Prostate gland (tissue), 1 donor: Measurements from ENCODE around the gene GPRIN3.

Experiments used
- POLR2A ChIP-seq: fragments of 450-650 bp; IDR thresholded peaks from one replicate; pipeline ENCODE4 v1.6.1; 2016; ENCODE audit warnings: antibody characterized with exemption, mild to moderate bottlenecking
- POLR2AphosphoS5 ChIP-seq: sonication (generic); formaldehyde crosslinking; IDR thresholded peaks from one replicate; pipeline ENCODE4 v1.6.1; 2017; ENCODE audit warnings: antibody characterized with exemption

- TF ChIP-seq POLR2A (no peak), POLR2AphosphoS5 (no peak)
Measured at GRCh38 chr4:89248879-89249281, 58.7 kb downstream of the GPRIN3 start.
